NCI-H345 (cell line): Measurements from ENCODE around the gene RTL1.

ENCODE experiments used
- DNase-seq: peaks from one replicate; lab custom pipeline; 2025; lab: John Stamatoyannopoulos, UW

RTL1 gene

DNA sequence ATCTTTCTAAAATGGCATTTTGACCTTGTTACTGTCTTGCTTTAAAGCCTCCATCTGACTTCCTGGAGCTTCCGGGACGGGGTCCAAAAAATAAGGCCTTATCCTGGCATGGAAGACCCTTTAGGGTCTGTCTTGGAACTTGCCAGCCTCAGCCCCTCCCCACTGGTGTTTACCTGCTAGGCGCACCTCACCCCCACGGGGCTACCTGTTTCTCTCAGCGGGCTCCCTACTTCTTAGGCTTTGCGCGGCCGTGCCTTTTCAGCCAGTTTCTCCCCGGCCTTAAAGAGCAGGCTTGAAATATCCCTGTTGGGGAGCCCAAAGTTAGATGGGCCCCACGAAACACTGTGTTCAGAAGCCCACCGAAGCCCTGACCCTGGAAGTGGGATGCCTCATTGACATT lies 5.1 kb downstream of the RTL1 start:
- no peak for DNase-seq

DNA sequence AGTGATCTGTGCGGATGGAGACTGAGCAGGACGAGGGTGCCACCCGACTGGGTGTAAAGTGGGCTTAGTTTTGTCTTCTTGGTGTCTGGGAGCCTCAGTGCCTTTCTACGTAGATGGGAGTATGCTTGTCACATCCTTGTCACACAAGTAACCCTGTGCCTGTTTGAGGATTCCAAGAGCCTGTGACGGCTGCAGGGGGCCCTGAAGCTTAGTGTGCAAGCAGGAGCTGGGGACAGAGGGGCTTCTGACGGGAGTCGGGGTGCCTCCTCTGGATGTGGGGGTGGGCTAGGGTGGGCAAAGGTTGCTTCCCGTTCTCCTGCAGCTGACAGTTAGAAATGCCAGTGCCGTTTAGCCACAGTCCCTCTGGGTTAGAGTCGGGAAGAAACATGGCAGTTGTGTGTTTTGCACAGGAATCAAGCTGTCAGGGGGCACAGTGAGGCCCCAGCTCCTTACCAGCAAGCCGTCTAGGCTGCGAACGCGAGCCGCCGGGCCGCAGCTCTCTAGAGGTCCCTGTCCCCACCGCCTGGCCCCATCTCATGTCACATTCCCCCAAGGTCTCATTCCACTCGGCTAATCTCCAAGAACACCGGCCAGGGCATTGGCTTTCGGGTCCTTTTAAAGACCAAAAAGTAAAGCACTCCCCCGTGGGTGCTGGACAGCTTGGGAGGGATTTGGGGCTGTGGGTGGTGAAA lies 7.0 kb downstream of the RTL1 start:
- no peak for DNase-seq

DNA sequence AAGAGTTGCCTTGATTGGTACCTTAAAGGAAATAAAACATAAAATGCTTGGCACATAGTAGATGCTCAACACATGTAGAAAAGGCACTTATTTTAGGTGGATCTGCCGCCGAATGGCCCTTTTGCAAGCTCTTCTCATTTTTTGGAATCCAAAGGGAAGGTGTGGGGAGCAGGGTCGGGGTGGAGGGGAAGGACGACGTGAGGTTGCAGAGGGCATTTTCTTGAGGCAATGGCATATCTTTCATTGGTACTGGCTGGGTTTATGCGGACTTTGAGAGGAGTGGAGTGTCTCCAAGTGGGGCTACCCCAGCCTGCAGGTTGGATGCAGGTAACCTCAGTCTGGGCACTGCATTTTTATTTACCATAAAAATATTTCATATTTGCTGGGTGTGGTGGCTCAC lies 8.1 kb downstream of the RTL1 start:
- no peak for DNase-seq

DNA sequence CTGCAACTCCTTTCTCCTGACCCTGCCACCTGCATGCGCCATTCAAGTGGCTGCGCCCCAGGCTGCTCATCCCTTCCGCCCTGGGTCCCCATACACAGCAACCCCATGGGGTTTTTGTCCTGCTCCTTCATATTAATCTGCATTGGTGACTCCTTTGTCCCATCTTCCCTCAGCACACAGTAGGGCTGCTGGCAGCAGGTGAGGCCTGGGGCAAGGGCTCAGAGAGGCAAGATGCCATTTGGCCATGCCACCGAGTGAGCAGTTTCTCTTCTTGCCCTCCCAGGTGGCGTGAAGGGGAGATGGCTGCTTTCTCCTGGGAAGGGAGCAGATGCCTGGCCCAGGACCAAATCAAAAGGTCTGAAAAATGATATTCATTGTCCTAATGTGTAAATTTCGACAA lies 9.1 kb downstream of the RTL1 start:
- DNase-seq: no peak

DNA sequence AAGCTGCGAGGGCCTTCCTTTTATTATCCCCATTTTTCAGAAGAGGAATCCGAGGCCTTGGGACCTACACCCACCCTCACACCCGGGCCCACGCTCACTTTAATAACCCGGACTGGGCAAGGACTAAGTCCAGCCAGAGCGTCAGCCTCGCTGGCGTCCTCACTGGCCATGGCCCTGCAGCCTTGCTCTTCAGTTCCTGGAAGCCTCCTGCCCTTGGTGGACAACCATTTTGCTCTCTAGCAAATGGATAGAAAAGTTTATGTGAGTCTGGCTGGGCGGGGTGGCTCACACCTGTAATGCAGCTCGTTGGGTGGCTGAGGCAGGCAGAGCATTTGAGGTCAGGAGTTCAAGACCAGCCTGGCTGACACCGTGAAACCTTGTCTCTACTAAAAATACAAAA lies 9.8 kb downstream of the RTL1 start:
- DNase-seq: no peak

DNA sequence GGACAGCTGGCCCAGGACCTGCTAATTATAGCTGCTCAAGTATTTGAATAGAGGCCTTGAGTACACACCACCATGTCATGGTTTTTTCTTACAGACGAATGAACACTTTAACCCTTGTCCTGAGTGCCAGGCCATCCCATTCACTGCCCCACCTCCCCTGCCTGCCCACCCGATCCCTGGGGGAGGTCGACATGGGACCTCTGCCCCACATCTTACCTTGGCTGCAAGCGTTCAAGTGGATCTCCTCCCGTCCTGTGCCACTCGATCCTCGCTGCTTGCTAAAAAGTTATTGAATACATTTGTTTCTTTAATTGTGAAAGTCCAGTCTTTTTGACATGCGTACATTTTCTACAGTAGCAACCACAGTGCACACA lies 10.3 kb downstream of the RTL1 start:
- no peak for DNase-seq

- DNase-seq: no peak
Observed at GRCh38 chr14:100892496-100893227, 10.9 kb downstream of the RTL1 start.

DNA sequence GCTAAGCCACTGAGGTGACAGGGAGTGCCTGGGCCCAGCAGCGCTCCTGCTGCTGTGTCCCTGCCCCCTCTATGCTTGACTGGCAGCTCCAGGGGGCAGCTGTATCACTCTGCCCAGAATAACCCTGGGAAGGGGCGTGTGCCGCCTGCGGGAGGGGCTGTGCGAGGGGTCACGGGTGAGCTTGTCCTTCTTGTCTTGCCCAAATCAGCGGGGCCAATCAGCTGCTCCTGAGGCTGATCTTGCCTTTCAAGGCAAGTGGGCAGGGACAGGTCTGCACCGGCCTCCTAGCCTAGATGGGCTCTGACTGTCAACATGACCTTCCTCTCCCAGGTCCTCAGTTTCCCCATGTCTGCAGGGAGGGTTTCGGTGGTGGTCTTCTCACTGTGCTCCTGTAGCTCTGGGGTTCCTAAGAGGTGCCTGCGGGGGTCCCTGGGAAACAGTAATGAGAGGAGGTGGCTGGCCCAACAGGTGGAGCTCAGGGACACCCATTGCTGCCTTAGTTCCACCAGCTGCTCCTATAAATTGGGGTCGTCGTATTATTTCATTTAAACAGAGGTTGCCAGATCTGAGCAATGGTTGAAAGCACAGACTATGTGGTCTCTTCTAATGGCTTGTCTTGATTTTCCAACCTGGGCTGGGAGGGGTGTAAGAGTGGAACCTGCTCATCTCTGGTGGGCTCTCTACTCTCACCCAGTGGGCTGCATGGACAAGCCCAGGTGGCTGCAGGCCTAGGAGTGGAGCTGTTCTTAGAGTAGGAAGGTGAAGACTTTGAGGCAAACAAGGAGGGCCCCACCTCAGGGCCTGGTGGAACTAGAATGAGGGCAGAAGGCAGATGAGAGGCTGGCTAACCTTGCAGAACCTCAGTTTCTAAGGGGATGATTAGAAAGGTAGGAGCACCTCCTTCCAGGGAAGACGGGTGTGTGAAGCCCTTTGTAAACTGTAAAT lies 11.7 kb downstream of the RTL1 start:
- DNase-seq: no peak

- DNase-seq: no peak
Observed at GRCh38 chr14:100891051-100891450, 12.5 kb downstream of the RTL1 start.

DNA sequence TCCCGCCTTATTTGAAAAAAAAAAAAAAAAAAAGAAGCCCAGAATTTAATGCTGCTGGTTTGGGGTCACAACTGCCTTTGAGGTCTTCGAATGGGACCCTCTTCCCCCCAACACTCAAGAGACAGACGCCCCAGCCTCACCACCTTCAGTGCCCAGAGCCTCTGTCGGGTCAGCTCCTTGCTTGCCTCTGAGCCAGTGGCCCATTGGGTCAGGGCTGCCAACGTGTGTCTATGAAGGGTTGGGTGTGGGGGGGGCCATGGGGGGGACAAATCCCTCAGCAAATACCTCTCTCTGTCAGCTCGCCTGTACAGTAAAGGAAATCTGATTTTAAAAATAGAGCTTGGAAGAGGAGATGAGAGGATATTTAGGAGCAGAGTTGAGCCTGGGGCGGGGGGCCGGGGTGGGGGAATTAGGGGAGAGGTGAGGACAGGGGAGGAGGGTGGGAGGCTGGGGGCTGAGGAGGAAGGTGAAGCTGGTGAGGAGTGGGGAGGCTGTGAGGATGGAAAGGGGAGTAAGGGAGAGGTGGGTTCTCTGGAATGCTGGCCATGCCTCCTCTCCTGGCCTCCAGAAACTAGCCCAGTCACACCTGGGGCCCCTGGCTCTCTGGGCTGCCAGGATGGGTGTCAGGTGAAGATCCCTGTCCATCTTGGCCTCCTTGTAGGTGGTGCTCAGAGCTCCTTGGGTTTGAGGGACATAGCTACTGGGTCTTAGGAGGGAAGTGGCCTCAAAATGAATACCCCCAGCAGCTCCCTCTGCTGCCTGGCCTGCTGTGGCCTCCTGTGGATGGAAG lies 13.3 kb downstream of the RTL1 start:
- DNase-seq: no peak

- DNase-seq: no peak
Observed at GRCh38 chr14:100889641-100890040, 13.9 kb downstream of the RTL1 start.

DNA sequence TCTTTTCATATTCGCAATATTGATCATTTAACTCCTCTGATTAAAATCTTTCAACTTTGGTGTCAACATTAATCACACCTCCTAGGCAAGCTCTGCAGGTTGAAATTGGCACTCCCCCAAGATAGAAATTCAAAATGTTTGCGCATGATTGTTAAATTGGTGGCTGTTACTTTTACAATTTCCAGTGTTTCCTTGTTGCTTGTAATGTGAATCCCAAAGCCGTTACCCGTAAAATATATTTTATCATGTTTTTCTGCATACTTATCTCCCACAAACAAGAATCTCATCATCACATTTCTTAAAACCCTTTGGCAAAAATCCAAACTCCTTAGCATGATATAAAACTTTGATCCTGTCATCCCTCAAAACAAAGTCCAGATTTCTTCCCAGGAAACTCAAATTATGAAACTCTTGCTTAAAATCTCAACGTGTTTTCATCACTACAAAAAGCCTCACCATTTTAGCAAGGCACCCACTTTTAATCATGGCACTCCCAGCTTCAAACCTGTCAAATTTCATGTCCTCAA lies 14.7 kb downstream of the RTL1 start:
- no peak for DNase-seq

DNA sequence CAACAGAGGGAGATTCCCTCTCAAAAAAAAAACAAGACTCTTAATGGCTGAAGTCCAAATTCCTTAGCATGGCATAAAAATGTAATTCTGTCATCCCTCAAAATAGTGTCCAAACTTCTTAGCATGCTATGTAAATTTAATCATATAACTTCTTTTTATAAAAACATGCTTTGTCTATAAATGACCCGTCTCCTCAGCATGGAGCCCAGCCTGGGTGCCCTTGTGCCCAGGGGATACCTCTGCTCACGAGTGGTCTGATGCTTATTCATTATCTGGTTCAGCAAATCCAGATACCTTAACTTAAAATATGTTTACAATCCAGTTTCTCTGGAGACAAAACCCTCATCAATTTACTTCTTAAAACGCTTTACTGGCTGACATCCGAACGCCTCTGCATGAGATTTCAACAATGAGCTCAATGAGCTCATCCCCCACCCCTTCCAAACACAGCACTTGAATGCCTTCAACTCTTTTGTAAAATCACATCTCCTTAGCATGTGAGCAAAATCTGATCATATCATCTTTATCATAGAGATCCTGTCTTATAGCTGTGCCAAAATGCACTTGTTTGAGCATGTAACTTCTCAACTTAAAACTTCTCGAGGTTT lies 15.7 kb downstream of the RTL1 start:
- DNase-seq: peak; percentile 14

- DNase-seq: no peak
Observed at GRCh38 chr14:100885617-100886016, 17.9 kb downstream of the RTL1 start.

DNA sequence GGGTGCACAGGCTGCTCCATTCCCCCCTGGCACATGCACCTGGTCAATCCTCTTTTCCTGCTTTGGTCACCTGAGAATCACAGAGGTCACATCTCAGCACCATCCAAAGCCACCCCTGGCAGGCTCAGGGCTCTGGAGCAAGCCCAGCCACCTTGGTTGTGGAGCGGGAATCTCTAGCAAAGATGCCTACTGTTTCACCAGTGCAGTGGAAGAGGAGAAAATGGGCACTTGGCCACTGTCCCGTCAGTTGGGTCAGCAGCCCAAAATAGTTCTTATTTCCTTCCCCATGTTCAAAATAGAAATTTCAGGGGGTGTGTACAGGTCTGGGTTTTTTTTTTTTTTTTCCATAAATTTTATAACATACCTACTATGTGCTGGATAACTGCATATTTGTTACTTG lies 18.3 kb downstream of the RTL1 start:
- DNase-seq: no peak

DNA sequence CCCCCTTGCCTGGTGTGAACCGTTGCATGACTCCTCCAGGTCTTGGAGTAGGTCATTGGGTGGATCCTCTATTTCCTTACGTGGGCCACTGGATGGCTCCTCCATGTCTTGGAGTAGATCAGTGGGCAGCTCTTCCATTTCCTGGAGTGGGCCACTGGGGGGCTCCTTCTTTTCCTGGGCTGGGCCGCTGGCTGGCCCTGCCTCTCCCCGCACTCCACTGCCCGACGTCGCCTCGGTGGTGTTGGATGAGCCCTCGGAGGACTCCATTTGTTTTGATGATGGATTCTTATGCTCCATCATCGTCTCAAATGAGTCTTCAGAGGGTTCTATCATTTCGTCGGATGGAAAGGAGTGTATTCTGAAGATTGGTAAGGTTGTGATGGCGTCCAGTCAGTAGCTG lies 19.1 kb downstream of the RTL1 start:
- no peak for DNase-seq

DNA sequence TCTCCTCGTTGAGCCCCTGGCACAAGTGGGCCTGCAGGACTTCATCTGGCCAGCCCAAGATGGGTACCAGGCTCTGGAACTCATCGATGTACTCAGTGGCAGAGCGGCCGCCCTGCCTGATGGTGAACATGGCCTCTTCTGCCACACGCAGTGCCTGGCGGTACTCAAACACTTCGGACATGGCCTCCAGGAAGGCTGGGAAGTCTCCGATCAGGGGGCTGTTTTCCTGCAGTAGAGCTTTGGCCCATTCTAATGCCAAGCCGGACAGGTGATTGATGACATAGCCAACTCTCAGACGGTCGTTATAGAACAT lies 19.8 kb downstream of the RTL1 start:
- DNase-seq: no peak

DNA sequence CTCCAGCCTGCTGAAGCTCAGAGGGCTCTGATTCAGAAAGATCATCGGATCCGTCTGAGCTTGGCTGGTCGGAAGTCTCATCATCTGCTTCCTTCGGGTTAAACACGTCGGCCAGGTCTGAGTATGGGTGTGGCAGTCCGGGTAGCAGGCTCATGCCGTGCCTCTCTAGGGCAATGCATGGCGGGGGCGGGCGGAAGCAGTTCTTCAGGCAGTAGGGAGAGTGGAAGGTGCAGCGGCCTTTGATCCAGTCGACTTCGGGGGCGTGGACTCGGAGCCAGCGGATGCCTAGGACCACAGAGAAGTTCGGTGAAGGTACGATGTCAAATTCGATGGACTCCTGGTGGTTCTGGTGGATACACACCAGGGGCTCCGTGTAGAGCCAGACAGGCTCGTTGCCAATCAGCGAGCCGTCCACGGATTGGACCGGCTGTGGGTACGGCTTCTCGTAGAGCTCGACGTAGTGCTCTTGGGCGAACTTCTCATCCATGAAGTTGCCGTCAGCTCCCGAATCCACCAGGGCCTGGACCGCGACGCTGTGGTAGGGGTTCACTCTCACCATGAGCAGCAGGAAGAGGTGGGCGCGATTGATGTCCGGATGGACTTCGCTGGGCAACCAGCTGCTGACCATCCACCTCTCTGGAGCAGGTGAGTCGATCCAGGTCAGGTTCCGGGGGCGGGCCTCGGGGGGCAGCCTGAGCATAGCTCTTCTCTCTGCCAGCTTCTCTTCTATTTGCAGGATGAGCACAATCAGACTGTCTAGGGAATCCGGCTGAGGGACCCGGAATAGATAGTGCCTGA lies 20.3 kb downstream of the RTL1 start:
- DNase-seq: no peak

DNA sequence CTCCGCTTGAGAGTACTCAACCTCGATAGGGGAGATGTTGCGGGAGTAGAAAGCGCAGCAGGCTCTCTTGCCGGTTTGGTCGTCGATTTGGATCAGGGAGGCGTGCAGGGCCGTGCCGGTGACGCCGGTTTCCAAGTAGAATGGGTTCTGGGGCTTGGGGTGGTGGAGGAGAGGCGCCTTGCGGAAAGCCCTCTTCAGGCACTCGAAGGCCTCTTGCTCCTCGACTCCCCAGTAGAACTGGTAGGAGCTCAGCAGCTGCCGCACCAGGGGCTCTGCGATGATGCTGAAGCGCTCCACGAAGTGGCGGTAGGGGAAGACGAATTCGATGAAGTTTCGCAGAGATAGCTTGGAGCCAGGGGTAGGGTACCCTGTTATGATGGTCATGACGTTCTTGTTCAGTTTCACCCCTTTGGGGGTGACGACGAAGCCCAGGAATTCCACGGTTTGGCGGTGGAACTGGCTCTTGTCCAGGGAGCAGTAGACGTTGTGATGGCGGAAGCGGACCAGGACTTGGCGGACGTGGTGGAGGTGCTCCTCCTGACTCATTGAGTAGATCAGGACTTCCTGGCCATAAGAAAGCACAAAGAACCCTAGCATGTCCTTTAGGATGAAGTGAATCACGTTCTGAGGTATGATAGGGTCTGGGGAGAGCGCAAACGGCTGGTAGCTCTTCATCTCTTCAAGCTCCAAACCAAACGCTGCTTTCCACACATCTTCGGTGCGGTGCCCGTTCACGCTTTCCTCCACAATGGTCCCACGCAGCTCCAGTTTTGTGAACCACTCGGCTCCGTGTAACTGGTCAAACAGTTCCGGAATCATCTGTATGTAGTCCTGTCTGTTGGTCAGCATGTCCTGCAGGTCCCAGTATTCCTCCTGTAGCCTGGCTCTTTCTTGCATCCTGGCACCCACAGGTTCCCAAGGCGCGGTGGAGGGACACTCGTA lies 21.2 kb downstream of the RTL1 start:
- no peak for DNase-seq
